Endothelial cell of umbilical vein (primary cell): Measurements from ENCODE around the gene ABHD11. TPM values are rescaled to one million over a fixed set of nuclear protein-coding genes. Genes with fewer than 3 reads are reported as not detected.

Experiments
- BruUV-seq: library from RNA; stranded (reverse); fragments of 400-500 nt; replicated peaks from 2 replicates; lab custom pipeline; 2021; lab: Mats Ljungman, UMichigan
- CTCF ChIA-PET: fragments of 300-600, 350-600 bp; sonication (Branson Sonifier 250); formaldehyde crosslinking; loops from one replicate; lab custom pipeline; 2021; ENCODE audit warnings: antibody characterized with exemption, inconsistent platforms; lab: Charles Lee
- POLR2A ChIA-PET: fragments of 300-600, 350-600 bp; sonication (Branson Sonifier 250); formaldehyde crosslinking; loops from one replicate; lab custom pipeline; 2021; ENCODE audit warnings: antibody characterized with exemption, inconsistent platforms; lab: Charles Lee
- DNase-seq: peaks from one replicate; pipeline ENCODE4 v3.0.0-alpha.2; 2011; ENCODE audit warnings: low read depth, low spot score
- FAIRE-seq: peaks from 2 replicates; lab custom pipeline; 2011; peaks lifted over from hg19 to GRCh38; lab: Jason Lieb, UNC
- H2AFZ ChIP-seq: 2 replicates; pipeline ENCODE4 v1.6.0; 2012; ENCODE audit warnings: low read depth, low read length, control low read depth, inconsistent platforms
- H3K27ac ChIP-seq: 2 replicates; pipeline ENCODE4 v1.5.1; 2011; ENCODE audit warnings: low read depth, mild to moderate bottlenecking, control low read depth, low read length, moderate library complexity; ENCODE audit not compliant: insufficient read depth
- H3K27me3 ChIP-seq, 2 experiments: 2 replicates each; pipeline versions ENCODE4 v1.6.0 to v1.6.1; 2011; ENCODE audit warnings: low read length in 2 of 2, mixed read lengths in 1 of 2; ENCODE audit not compliant: control insufficient read depth in 2 of 2, insufficient read depth in 2 of 2
- H3K36me3 ChIP-seq, 2 experiments: 2 replicates in 1 of 2; 3 replicates in 1 of 2; pipeline ENCODE4 v1.5.1; 2011; ENCODE audit warnings: low read length in 2 of 2, mild to moderate bottlenecking in 1 of 2, moderate library complexity in 1 of 2; ENCODE audit not compliant: control insufficient read depth in 2 of 2, insufficient read depth in 2 of 2; ENCODE audit errors: extremely low read depth in 1 of 2
- H3K4me1 ChIP-seq: 3 replicates; pipeline ENCODE4 v1.5.1; 2011; ENCODE audit warnings: mild to moderate bottlenecking, low read length; ENCODE audit not compliant: control insufficient read depth, insufficient read depth; ENCODE audit errors: extremely low read depth
- H3K4me2 ChIP-seq: 2 replicates; pipeline ENCODE4 v1.6.1; 2011; ENCODE audit warnings: low read length, control low read depth, mixed read lengths; ENCODE audit not compliant: insufficient read depth
- H3K4me3 ChIP-seq, 3 experiments: fragments of 200-600 bp in 1 of 3; sonication (generic), shearing (Covaris generic) in 1 of 3; replicated peaks in 1 of 3; 2 replicates each; pipeline ENCODE4 v1.5.1; 2011 to 2016; ENCODE audit warnings: control low read depth in 3 of 3, low read length in 3 of 3, mild to moderate bottlenecking in 2 of 3, inconsistent platforms in 1 of 3, low read depth in 1 of 3, moderate library complexity in 1 of 3; ENCODE audit not compliant: insufficient read depth in 1 of 3
- H3K79me2 ChIP-seq: 2 replicates; pipeline ENCODE4 v1.6.0; 2012; ENCODE audit warnings: low read length, inconsistent platforms; ENCODE audit not compliant: control insufficient read depth, insufficient read depth
- H3K9ac ChIP-seq: replicated peaks from 2 replicates; pipeline ENCODE3; 2011; ENCODE audit warnings: low read length, control low read depth; ENCODE audit not compliant: insufficient read depth; ENCODE audit errors: extremely low read depth
- H3K9me1 ChIP-seq: replicated peaks from 3 replicates; pipeline ENCODE4 v1.6.0; 2011; ENCODE audit warnings: mild to moderate bottlenecking, low read length; ENCODE audit not compliant: control insufficient read depth, insufficient read depth; ENCODE audit errors: extremely low read depth
- H3K9me3 ChIP-seq: replicated peaks from 2 replicates; pipeline ENCODE4 v1.5.1; 2012; ENCODE audit warnings: low read length, inconsistent platforms; ENCODE audit not compliant: control insufficient read depth, insufficient read depth
- H4K20me1 ChIP-seq: replicated peaks from 2 replicates; pipeline ENCODE3; 2011; ENCODE audit warnings: mild to moderate bottlenecking, low read length; ENCODE audit not compliant: control insufficient read depth, insufficient read depth; ENCODE audit errors: extremely low read depth
- CTCF ChIP-seq, 2 donors: IDR thresholded peaks; 1 replicate in 1 of 2; 2 replicates in 1 of 2; pipeline ENCODE4 v1.5.1; 2011; ENCODE audit warnings: low read length in 2 of 2, mild to moderate bottlenecking in 2 of 2, moderate library complexity in 2 of 2, control low read depth in 1 of 2, inconsistent platforms in 1 of 2, low read depth in 1 of 2; ENCODE audit not compliant: insufficient read depth in 1 of 2; ENCODE audit errors: extremely low read depth in 1 of 2
- EZH2 ChIP-seq: IDR thresholded peaks from 2 replicates; pipeline ENCODE4 v1.6.1; 2012; ENCODE audit warnings: borderline replicate concordance, low read depth, mild to moderate bottlenecking, moderate library complexity, low read length, inconsistent platforms; ENCODE audit not compliant: severe bottlenecking
- FOS ChIP-seq: IDR thresholded peaks from 2 replicates; pipeline ENCODE4 v1.6.1; 2011; ENCODE audit warnings: mild to moderate bottlenecking, low read length, moderate library complexity, borderline replicate concordance; ENCODE audit not compliant: insufficient read depth
- GATA2 ChIP-seq: IDR thresholded peaks from 2 replicates; pipeline ENCODE4 v1.7.0; 2011; ENCODE audit warnings: low read depth, mild to moderate bottlenecking, moderate library complexity, mixed read lengths, low read length; ENCODE audit not compliant: insufficient read length, insufficient read depth
- JUN ChIP-seq: IDR thresholded peaks from 2 replicates; pipeline ENCODE4 v1.6.1; 2011; ENCODE audit warnings: borderline replicate concordance, low read depth; ENCODE audit not compliant: insufficient read length, insufficient read depth
- MYC ChIP-seq: IDR thresholded peaks from one replicate; pipeline ENCODE4 v1.6.1; 2011; ENCODE audit warnings: mild to moderate bottlenecking, low read depth, low read length
- POLR2A ChIP-seq: IDR thresholded peaks from 2 replicates; pipeline ENCODE4 v1.6.1; 2012; ENCODE audit warnings: low read depth, mild to moderate bottlenecking, control low read depth, low read length
- POLR2AphosphoS5 ChIP-seq: IDR thresholded peaks from 2 replicates; pipeline ENCODE4 v1.6.1; 2012; ENCODE audit warnings: low read depth, mild to moderate bottlenecking, control low read depth, low read length, moderate library complexity; ENCODE audit not compliant: insufficient read depth
- dilution Hi-C: fragments of 300-500 bp; cut with MboI; formaldehyde crosslinking; loops from one replicate; pipeline ENCODE4 v1.15.0; 2019; ENCODE audit warnings: low sequenced_read_pairs; ENCODE audit not compliant: extremely low pct_ligation_motif_present
- intact Hi-C: fragments of 100-400 bp; cut with micrococcal nuclease; formaldehyde crosslinking; loops from one replicate; pipeline ENCODE4 v1.10.0; 2022
- polyA plus RNA-seq, 4 experiments: library from polyadenylated mRNA; depleted of rRNA in 3 of 4; stranded (reverse) in 3 of 4; unstranded in 1 of 4; fragments of >200 nt; gene quantifications; 2 replicates each; pipeline versions ENCODE4 v1.2.1 to v1.2.3, GENCODE V29; 2011 to 2012; ENCODE audit warnings: missing spikeins in 1 of 4
- total RNA-seq: library from RNA; stranded (reverse); gene quantifications from 2 replicates; pipeline ENCODE4 v1.2.3, GENCODE V29; 2021
- TF ChIP-seq, protein P1 (sequence below): IDR thresholded peaks from 2 replicates; pipeline ENCODE4 v1.6.1; 2011; ENCODE audit not compliant: insufficient read depth, insufficient read length

The ABHD11 gene
- total and polyA plus RNA-seq, 2 donors (not counting 3 experiments of a cell fraction or from before 2014, with no cell fraction given), result 13.3 to 18.4 TPM

DNA sequence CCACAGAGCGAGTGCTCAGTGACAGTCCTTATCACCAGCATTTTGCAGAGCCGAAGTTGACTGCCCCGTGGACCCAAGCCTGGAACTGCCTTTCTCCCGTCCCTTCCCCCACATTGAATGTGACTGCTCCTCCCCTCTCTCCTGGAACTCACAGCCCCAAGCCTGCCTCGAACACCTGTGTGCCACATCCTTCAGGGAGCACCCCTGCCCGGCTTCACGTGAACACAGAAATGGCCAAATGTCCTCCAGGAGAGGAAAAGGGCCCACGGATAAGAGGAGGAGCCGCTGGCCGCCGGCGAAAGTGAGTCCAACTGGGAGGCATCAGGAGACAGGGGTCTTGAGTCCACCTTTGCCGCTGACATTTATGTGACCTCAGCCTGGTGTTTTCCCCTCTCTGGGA, 35.4 kb downstream of the ABHD11 start:
- Histone ChIP-seq H3K9me3 (no peaks in the 10 kb centered on the region), H3K27me3 (no peaks in the 10 kb centered on the region), H3K4me2 (no peak overlapping the region), H2AFZ (no peak overlapping the region), H3K4me1 (peaks cover 9% of the 10 kb centered on the region), H3K36me3 (peaks cover 2 to 19% of the 10 kb centered on the region in 2 experiments), H3K27ac (no peak overlapping the region), H3K9ac (no peak overlapping the region), H4K20me1 (no peaks in the 10 kb centered on the region), H3K9me1 (no peaks in the 10 kb centered on the region), H3K4me3 (no peak overlapping the region), H3K79me2 (no peaks in the 10 kb centered on the region)
- POLR2A ChIA-PET, result no interaction called here
- TF ChIP-seq EZH2, result no peak
- TF ChIP-seq POLR2A, result no peak
- CTCF ChIA-PET, result interaction anchor here (1.5 to 3.4 kb wide), 4 partner anchors 11 to 96 kb away, joined by 8 to 15 read pairs (median 12); no protein-coding TSS in a partner anchor
- DNase-seq (no peak), FAIRE-seq (no peak)
- BruUV-seq, result no TSS peak
- dilution Hi-C loops (no loop called here), intact Hi-C loops (no loop called here)

DNA sequence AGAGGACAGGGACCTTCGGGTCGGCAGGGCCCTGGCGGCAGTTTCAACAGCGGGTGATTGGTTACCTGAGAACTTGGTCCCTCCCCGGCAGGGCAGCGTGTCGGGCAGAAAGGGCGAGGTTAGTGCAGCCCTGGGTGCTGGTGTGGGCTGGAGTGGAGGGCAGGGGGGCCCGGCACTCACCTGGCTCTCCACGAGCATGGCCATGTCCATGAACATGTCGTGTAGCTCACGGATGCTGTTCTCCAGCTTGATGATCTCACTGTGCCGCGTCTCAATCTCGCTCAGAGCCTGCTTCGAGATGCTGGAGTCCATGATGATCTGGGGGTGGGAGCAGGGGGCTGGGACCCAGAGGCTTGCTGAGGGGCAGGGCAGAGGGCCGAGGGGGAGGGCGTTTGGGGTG, 35.9 kb downstream of the ABHD11 start:
- TF ChIP-seq CTCF (IDR thresholded peaks at IDR 0.05; ENCODE audit: extremely low read depth in 1 of 2, insufficient read depth in 1 of 2, low read depth in 1 of 2, low read length in 2 of 2), result no peak
- no peak for TF ChIP-seq MYC
- no peak for TF ChIP-seq EZH2
- TF ChIP-seq GATA2, result no peak
- TF ChIP-seq FOS, result no peak
- TF ChIP-seq POLR2A, result no peak
- TF ChIP-seq, protein P1, sequence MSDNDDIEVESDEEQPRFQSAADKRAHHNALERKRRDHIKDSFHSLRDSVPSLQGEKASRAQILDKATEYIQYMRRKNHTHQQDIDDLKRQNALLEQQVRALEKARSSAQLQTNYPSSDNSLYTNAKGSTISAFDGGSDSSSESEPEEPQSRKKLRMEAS, result no peak
- no peak for TF ChIP-seq JUN
- TF ChIP-seq POLR2AphosphoS5, result no peak
- H3K9me3 ChIP-seq, result no peaks in the 10 kb centered on the region
- no peak overlapping the region for H3K4me3 ChIP-seq
- intact Hi-C loops, result no loop called here
- H3K9me1 ChIP-seq, result no peaks in the 10 kb centered on the region
- no peaks in the 10 kb centered on the region for H4K20me1 ChIP-seq
- no peak overlapping the region for H3K27ac ChIP-seq
- no peak overlapping the region for H2AFZ ChIP-seq
- H3K9ac ChIP-seq, result no peak overlapping the region
- peaks cover 9% of the 10 kb centered on the region for H3K4me1 ChIP-seq
- ChIA-PET CTCF (interaction anchor here (1.2 to 3.2 kb wide), 5 partner anchors 10 to 96 kb away, joined by 5 to 26 read pairs (median 10); no protein-coding TSS in a partner anchor), POLR2A (interaction anchor here (0.7 kb wide), 1 partner anchor 146 kb away, joined by 5 read pairs; no protein-coding TSS in a partner anchor)
- no peak for DNase-seq
- H3K79me2 ChIP-seq, result no peaks in the 10 kb centered on the region
- H3K36me3 ChIP-seq, result peaks cover 3 to 20% of the 10 kb centered on the region in 2 experiments
- no TSS peak for BruUV-seq
- H3K4me2 ChIP-seq, result no peak overlapping the region
- H3K27me3 ChIP-seq, result no peaks in the 10 kb centered on the region
- no peak for FAIRE-seq
- dilution Hi-C loops, result no loop called here
